IMR-90 (cell line): ENCODE results near the gene NCBP2. TPM values are rescaled to one million over a fixed set of nuclear protein-coding genes. Genes with fewer than 3 reads are reported as not detected.

Source experiments
- ATAC-seq: fragments of 200-7000 bp; cut with Tn5 transposase; 2 replicates; pipeline ENCODE4 v1.9.1; 2020; ENCODE audit warnings: low read depth, mild to moderate bottlenecking, moderate library complexity
- BruUV-seq: library from RNA; stranded (reverse); fragments of 400-500 nt; replicated peaks from 2 replicates; lab custom pipeline; 2021; lab: Mats Ljungman, UMichigan
- CTCF ChIA-PET: fragments of 300-600 bp; formaldehyde crosslinking; extraction: SDS; loops from one replicate; lab custom pipeline; 2021; ENCODE audit warnings: antibody characterized with exemption; lab: Yijun Ruan, JAX
- POLR2A ChIA-PET: fragments of 300-600 bp; sonication (Branson Sonifier 250); formaldehyde crosslinking; loops from one replicate; lab custom pipeline; 2022; ENCODE audit warnings: antibody characterized with exemption; ENCODE audit not compliant: unreplicated experiment; lab: Charles Lee
- DNase-seq: peaks from one replicate; pipeline ENCODE4 v3.0.0; 2013
- H2AFZ ChIP-seq: replicated peaks from 2 replicates; pipeline ENCODE3; 2013; ENCODE audit warnings: low read length, mild to moderate bottlenecking; ENCODE audit not compliant: poor library complexity
- H2AK5ac ChIP-seq: 2 replicates; pipeline ENCODE4 v1.6.1; 2013; ENCODE audit warnings: low read depth, low read length, inconsistent platforms
- H2AK9ac ChIP-seq: replicated peaks from 2 replicates; pipeline ENCODE3; 2013; ENCODE audit warnings: mild to moderate bottlenecking, low read depth, low read length, moderate library complexity; ENCODE audit not compliant: poor library complexity
- H2BK120ac ChIP-seq: 2 replicates; pipeline ENCODE4 v1.6.1; 2013; ENCODE audit warnings: low read depth, low read length, inconsistent platforms
- H2BK15ac ChIP-seq: 3 replicates; pipeline ENCODE4 v1.6.1; 2013; ENCODE audit warnings: low read depth, low read length, inconsistent platforms
- H2BK20ac ChIP-seq: 2 replicates; pipeline ENCODE4 v1.6.1; 2013; ENCODE audit warnings: low read depth, mild to moderate bottlenecking, inconsistent platforms, low read length, moderate library complexity
- H2BK5ac ChIP-seq: 2 replicates; pipeline ENCODE4 v1.6.1; 2013; ENCODE audit warnings: mild to moderate bottlenecking, low read depth, low read length, inconsistent platforms; ENCODE audit not compliant: poor library complexity, severe bottlenecking
- H3K14ac ChIP-seq: replicated peaks from 2 replicates; pipeline ENCODE4 v1.6.1; 2013; ENCODE audit warnings: low read depth, low read length, inconsistent platforms
- H3K18ac ChIP-seq: 2 replicates; pipeline ENCODE4 v1.6.1; 2013; ENCODE audit warnings: low read depth, low read length, control low read depth
- H3K23ac ChIP-seq: 2 replicates; pipeline ENCODE4 v1.6.1; 2013; ENCODE audit warnings: low read depth, low read length, inconsistent platforms
- H3K27ac ChIP-seq: 2 replicates; pipeline ENCODE4 v1.5.1; 2013; ENCODE audit warnings: mild to moderate bottlenecking, control low read depth, low read length; ENCODE audit not compliant: insufficient read depth
- H3K27me3 ChIP-seq: 2 replicates; pipeline ENCODE4 v1.6.1; 2013; ENCODE audit warnings: low read length; ENCODE audit not compliant: control insufficient read depth, insufficient read depth
- H3K36me3 ChIP-seq: 2 replicates; pipeline ENCODE4 v1.6.1; 2013; ENCODE audit warnings: low read length, mixed read lengths; ENCODE audit not compliant: control insufficient read depth, insufficient read depth
- H3K4ac ChIP-seq: 2 replicates; pipeline ENCODE4 v1.6.1; 2013; ENCODE audit warnings: low read depth, low read length, inconsistent platforms
- H3K4me1 ChIP-seq: 2 replicates; pipeline ENCODE4 v1.6.1; 2013; ENCODE audit warnings: low read length, mixed read lengths; ENCODE audit not compliant: control insufficient read depth, insufficient read depth
- H3K4me2 ChIP-seq: 2 replicates; pipeline ENCODE4 v1.6.1; 2013; ENCODE audit warnings: low read depth, mild to moderate bottlenecking, control low read depth, low read length, moderate library complexity
- H3K4me3 ChIP-seq: 2 replicates; pipeline ENCODE4 v1.5.1; 2013; ENCODE audit warnings: low read depth, mild to moderate bottlenecking, control low read depth, low read length, moderate library complexity; ENCODE audit not compliant: insufficient read depth
- H3K56ac ChIP-seq: 2 replicates; pipeline ENCODE4 v1.6.1; 2013; ENCODE audit warnings: low read length, inconsistent platforms; ENCODE audit not compliant: insufficient read depth; ENCODE audit errors: extremely low read depth
- H3K79me1 ChIP-seq, 2 experiments: 2 replicates each; pipeline ENCODE4 v1.6.1; 2013; ENCODE audit warnings: low read length in 2 of 2, inconsistent platforms in 1 of 2, low read depth in 1 of 2
- H3K9ac ChIP-seq: 2 replicates; pipeline ENCODE4 v1.6.1; 2013; ENCODE audit warnings: low read depth, low read length, control low read depth
- H3K9me1 ChIP-seq: 2 replicates; pipeline ENCODE4 v1.6.1; 2013; ENCODE audit warnings: low read length, inconsistent platforms; ENCODE audit not compliant: insufficient read depth
- H3K9me3 ChIP-seq: 2 replicates; pipeline ENCODE4 v1.6.1; 2013; ENCODE audit warnings: low read length; ENCODE audit not compliant: control insufficient read depth, insufficient read depth
- H4K20me1 ChIP-seq: 2 replicates; pipeline ENCODE4 v1.6.1; 2013; ENCODE audit warnings: low read length, inconsistent platforms; ENCODE audit not compliant: insufficient read depth
- H4K5ac ChIP-seq: 2 replicates; pipeline ENCODE4 v1.6.1; 2013; ENCODE audit warnings: mild to moderate bottlenecking, low read depth, low read length, control low read depth
- H4K8ac ChIP-seq, 2 experiments: 2 replicates each; pipeline ENCODE4 v1.6.1; 2013; ENCODE audit warnings: low read depth in 2 of 2, low read length in 2 of 2, control low read depth in 1 of 2, inconsistent platforms in 1 of 2
- H4K91ac ChIP-seq: 2 replicates; pipeline ENCODE4 v1.6.1; 2013; ENCODE audit warnings: low read depth, low read length, inconsistent platforms; ENCODE audit not compliant: insufficient read depth
- FOS ChIP-seq: fragments of 150-350 bp; IDR thresholded peaks from 2 replicates; pipeline ENCODE4 v1.6.1; 2016; ENCODE audit warnings: low read depth, low read length
- MAZ ChIP-seq: IDR thresholded peaks from 2 replicates; pipeline ENCODE4 v1.6.1; 2012; ENCODE audit warnings: low read depth, mild to moderate bottlenecking, low read length, improper control_type of control experiment, moderate library complexity, borderline replicate concordance
- MXI1 ChIP-seq: IDR thresholded peaks from 2 replicates; pipeline ENCODE4 v1.6.1; 2012; ENCODE audit warnings: low read depth, mild to moderate bottlenecking, low read length, moderate library complexity, borderline replicate concordance
- WGBS, 2 experiments: methylation state at CpG; one replicate each; pipeline versions ENCODE4 v1.1.5 to v1.1.7; 2013; ENCODE audit warnings: missing lambda C conversion rate in 2 of 2; ENCODE audit not compliant: insufficient read length in 1 of 2; ENCODE audit errors: extremely low coverage in 2 of 2; 5-methylcytosine and 5-hydroxymethylcytosine counted together
- dilution Hi-C: fragments of 300-500 bp; cut with HindIII; formaldehyde crosslinking; loops from one replicate; pipeline ENCODE4 v1.14.3; 2018; ENCODE audit warnings: low sequenced_read_pairs; ENCODE audit not compliant: unreplicated experiment
- in situ Hi-C: fragments of 300-500 bp; cut with MboI; formaldehyde crosslinking; loops from 3 replicates; pipeline ENCODE4 v1.14.3; 2019; ENCODE audit warnings: low sequenced_read_pairs, inconsistent platforms, mixed read lengths
- intact Hi-C: fragments of 100-400 bp; cut with micrococcal nuclease; formaldehyde crosslinking; loops from 2 replicates; pipeline ENCODE4 v1.10.0; 2022
- polyA plus RNA-seq, 3 experiments: library from polyadenylated mRNA; depleted of rRNA; stranded (reverse); fragments of >200 nt; gene quantifications; 2 replicates each; pipeline ENCODE4 v1.2.3, GENCODE V29; 2012; ENCODE audit warnings: low replicate concordance in 1 of 3
- total RNA-seq: library from RNA; depleted of rRNA; stranded (reverse); fragments of >200 nt; gene quantifications from 2 replicates; pipeline ENCODE4 v1.2.3, GENCODE V29; 2012

The NCBP2 gene
- total and polyA plus RNA-seq, 2 of the 4 experiments (the other 2 are of a cell fraction), result 42.8 to 73.6 TPM

GRCh38 chr3:196970547-196971093, 28.3 kb upstream of the NCBP2 start:
- in situ Hi-C loops, result loop anchor here (10.0 to 25.0 kb wide), 2 partner anchors 214 to 358 kb away; no protein-coding TSS in a partner anchor
- H4K20me1 ChIP-seq, result no peaks in the 10 kb centered on the region
- no peak for TF ChIP-seq MXI1
- no peak for TF ChIP-seq MAZ
- TF ChIP-seq FOS, result no peak
- no peak overlapping the region for H2BK20ac ChIP-seq
- H4K8ac ChIP-seq, result no peak overlapping the region
- H3K36me3 ChIP-seq, result no peaks in the 10 kb centered on the region
- no peak overlapping the region for H3K14ac ChIP-seq
- H4K91ac ChIP-seq, result no peak overlapping the region
- H3K23ac ChIP-seq, result no peak overlapping the region
- no peak overlapping the region for H4K5ac ChIP-seq
- ATAC-seq, result no peak
- H3K4me1 ChIP-seq, result peaks cover 4% of the 10 kb centered on the region
- 83% methylated on average over 9 of the region's 15 CpGs; no CpG with 5 or more reads in 1 of the 2 experiments for WGBS, 2 experiments
- no peak for DNase-seq
- H2BK120ac ChIP-seq, result no peak overlapping the region
- H3K79me1 ChIP-seq, result no peaks in the 10 kb centered on the region
- intact Hi-C loops, result loop anchor here (1.0 to 2.0 kb wide), 2 partner anchors 132 to 362 kb away; no protein-coding TSS in a partner anchor
- no peak overlapping the region for H2AK5ac ChIP-seq
- no peak overlapping the region for H2BK5ac ChIP-seq
- no peak overlapping the region for H3K4me3 ChIP-seq
- H3K9ac ChIP-seq, result no peak overlapping the region
- H3K27me3 ChIP-seq, result peaks cover 33% of the 10 kb centered on the region
- no peak overlapping the region for H3K18ac ChIP-seq
- H2AK9ac ChIP-seq, result peak overlapping the region; percentile 72
- BruUV-seq, result no TSS peak
- CTCF ChIA-PET, result no interaction called here
- POLR2A ChIA-PET, result no interaction called here
- H3K9me3 ChIP-seq, result no peaks in the 10 kb centered on the region
- H3K4ac ChIP-seq, result no peak overlapping the region
- H3K4me2 ChIP-seq, result no peak overlapping the region
- H3K27ac ChIP-seq, result no peak overlapping the region
- dilution Hi-C loops, result no loop called here
- H2BK15ac ChIP-seq, result no peak overlapping the region
- peak overlapping the region; percentile 33 for H2AFZ ChIP-seq
- H3K9me1 ChIP-seq, result no peaks in the 10 kb centered on the region
- no peak overlapping the region for H3K56ac ChIP-seq
